HL-60/S4 treated with phorbol 12-myristate 13-acetate at 8.2 ng/mL for 4 days and 3 days (cell line): ENCODE results near the gene TYW1.
"Not testable (repeated sequence)": the region's sequence is repeated elsewhere in the genome, so short reads cannot be mapped to it uniquely, and the experiment has no call there.

Source experiments
- in situ Hi-C: fragments of 300-500 bp; cut with MboI; formaldehyde crosslinking; loops from 2 replicates; pipeline ENCODE4 v1.15.0; 2022; ENCODE audit warnings: low sequenced_read_pairs

Gene TYW1

GRCh38 chr7:67114483-67115246 is 118.0 kb downstream of the TYW1 start:
- in situ Hi-C loops, result not testable (repeated sequence)

DNA sequence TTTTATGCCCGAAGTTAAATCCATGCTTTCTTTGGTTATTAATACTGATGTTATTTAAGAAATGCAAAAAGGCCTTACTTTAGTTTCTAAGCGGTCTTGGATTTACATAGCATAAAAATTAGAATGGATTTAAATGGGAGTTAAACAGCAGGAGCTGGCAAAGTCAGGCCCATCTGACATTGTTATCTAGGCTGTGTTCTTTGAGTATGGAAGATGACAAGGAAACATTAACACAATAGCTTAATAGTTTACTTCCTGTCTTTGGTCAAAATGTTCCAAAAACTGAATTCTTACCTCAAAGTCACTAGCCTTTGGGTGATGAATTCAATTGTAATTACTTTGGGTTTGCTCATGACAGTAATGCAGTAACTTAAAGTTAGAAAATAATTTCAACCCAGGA is 123.9 kb downstream of the TYW1 start:
- in situ Hi-C loops, result not testable (repeated sequence)

DNA sequence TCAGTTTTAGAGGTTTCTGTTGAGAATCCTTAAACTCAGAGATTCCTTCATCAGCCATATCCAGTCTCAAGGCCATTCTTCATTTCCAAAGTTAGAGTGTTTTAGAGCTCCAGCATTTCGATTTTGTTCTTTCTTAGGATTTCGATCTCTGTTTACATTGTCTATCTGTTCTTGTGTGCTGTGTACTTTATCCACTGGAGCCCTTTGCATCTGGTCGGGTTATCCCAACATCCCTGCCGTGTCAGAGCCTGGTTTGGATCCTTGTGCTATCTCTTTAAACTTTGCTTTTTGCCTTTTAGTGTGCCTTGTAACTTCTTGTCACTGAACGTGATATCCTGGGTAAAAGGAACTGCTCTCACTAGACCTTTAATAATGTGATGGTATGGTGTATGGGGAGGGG is 131.6 kb downstream of the TYW1 start:
- in situ Hi-C loops, result not testable (repeated sequence)

DNA sequence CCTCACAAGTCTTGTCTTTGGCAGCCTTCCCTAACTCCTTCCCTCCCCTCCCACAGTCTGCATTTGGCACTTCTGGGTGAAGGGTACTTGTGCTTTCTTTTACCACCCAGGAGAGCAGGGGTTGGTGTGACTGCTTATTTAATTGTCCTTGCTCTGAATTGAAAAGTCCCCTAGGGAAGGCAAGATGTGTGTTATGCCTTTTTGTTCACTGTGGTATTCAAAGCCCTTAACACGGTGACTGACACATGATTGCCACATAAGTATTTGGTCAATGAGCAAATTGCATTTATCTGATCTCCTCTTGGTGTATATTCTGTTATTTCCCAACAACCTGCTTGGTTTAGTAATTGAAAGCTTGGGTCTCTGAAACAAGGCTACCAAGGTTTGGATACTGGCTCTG is 134.1 kb downstream of the TYW1 start:
- in situ Hi-C loops, result not testable (repeated sequence)

- in situ Hi-C loops, result not testable (repeated sequence)
These were observed 138.3 kb downstream of the TYW1 start for GRCh38 chr7:67134912-67135311.

DNA sequence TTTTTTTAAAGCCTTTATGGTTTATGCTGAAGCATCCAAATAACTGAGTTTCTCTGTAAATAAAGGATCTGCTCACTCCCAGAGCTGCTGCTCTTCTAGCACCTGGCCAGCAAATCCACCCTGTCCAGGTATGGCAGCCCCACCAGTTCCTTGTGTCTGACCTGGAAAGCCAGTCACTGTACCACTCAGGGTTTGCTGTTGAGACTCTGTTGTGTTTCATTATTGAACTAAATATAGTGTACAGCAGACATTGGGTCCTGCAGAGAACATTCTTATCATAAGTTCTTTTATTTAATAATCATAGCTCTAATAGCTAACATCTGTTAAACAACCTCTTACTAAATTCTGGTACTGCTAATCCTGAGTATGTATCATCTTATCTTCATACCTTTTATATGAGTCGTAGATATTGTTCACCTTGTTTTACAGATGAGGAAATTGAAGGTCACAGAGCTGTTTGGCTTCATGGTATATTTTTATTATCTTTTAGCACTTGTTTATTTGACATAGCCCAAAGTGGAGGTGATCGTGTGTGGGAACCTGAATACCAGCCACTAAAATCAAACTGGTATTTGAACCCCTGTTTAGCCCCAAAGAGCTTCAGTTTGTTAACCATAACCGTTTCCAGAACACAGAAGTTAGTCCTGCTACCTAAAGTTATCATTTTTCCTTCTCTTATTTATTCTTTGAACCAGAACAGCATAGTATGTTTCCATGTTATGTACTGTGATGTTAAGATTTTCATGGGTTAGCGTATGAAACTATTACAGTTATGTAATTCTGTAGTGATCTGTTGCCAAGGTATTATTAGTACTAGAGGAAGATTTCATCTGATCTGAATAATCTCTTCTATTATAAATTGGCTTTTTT is 139.2 kb downstream of the TYW1 start:
- in situ Hi-C loops, result not testable (repeated sequence)

DNA sequence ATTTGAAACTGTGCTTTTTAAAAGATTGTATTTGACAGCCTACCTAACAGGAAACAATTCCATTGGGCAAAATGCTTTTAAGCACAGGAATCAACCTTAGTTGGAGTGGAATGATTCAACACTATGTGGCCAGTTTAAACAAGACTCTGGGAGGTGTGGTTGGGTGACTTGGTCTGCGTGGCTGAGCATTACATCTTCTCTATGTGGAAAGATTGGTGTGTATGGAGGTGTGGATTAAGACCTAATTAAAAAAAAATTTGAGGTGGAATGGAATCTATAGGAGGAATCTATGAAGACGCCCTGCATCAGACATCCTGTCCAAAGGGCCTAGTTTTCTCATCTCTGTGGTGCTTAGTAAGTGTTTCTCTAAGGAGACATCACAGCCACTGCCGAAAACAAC is 140.9 kb downstream of the TYW1 start:
- in situ Hi-C loops, result not testable (repeated sequence)

- in situ Hi-C loops, result not testable (repeated sequence)
These were observed 143.2 kb downstream of the TYW1 start for GRCh38 chr7:67139876-67140275.

- in situ Hi-C loops, result not testable (repeated sequence)
These were observed 144.4 kb downstream of the TYW1 start for GRCh38 chr7:67141001-67141400.

- in situ Hi-C loops, result not testable (repeated sequence)
These were observed 146.6 kb downstream of the TYW1 start for GRCh38 chr7:67143091-67143786.

GRCh38 chr7:67145581-67146193 is 149.1 kb downstream of the TYW1 start:
- in situ Hi-C loops, result not testable (repeated sequence)

- in situ Hi-C loops, result not testable (repeated sequence)
These were observed 152.5 kb downstream of the TYW1 start for GRCh38 chr7:67149131-67149530.

DNA sequence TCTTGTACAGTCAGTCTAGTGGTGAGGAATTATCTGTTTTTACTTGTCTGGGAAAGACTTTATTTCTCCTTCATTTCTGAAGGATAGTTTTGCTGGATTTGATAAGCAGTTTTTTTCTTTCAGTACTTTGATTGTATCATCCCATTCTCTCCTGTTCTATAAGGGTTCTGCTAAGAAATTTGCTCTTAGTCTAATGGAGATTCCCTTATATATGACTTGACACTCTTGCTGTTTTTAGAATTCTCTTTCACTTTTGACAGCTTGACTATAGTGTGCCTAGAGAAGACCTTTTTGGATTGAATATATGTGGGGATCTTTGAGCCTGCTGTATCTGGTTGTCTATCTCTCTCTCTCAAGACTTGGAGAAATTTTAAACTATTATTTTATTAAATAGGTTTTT is 157.7 kb downstream of the TYW1 start:
- in situ Hi-C loops, result not testable (repeated sequence)

GRCh38 chr7:67156064-67156463 is 159.4 kb downstream of the TYW1 start:
- in situ Hi-C loops, result not testable (repeated sequence)

DNA sequence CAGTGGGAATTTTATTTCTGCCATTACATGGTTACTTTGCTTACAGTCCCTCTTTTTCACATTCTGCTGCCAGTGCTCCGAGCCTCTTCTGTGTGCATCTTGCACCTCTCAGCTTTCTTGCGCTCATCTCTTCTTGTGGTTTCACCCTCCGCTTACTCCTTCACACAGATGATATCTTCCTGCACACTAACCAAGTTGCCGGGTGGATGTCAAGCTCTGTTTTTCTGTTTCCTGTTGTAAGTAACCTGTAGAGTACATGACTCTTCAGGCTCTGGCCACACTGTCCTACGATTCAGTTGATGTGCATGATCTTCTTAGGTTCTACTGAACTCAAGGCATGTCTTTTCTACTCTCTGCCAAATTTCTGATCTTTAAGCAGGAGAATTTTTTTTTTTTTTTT is 166.7 kb downstream of the TYW1 start:
- in situ Hi-C loops, result not testable (repeated sequence)

- in situ Hi-C loops, result not testable (repeated sequence)
These were observed 174.5 kb downstream of the TYW1 start for GRCh38 chr7:67171151-67171550.

DNA sequence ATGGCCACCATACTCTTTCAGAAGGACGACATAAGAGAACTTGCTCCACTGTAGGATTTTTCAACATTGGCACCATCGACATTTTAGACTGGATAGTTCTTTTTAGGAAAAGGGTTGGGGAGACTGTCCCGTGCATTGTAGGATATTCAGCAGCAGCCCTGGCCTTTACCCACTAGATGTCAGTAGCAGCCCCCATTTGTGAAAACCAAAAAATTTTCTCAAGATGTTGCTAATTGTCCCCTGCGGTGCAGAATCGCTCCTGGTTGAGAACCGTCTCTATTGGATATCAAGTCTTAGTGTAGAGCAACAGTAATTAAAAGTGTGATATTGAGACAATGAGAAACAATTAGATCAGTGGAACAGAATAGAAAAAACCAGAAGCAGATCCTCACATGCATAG is 180.1 kb downstream of the TYW1 start:
- in situ Hi-C loops, result not testable (repeated sequence)

DNA sequence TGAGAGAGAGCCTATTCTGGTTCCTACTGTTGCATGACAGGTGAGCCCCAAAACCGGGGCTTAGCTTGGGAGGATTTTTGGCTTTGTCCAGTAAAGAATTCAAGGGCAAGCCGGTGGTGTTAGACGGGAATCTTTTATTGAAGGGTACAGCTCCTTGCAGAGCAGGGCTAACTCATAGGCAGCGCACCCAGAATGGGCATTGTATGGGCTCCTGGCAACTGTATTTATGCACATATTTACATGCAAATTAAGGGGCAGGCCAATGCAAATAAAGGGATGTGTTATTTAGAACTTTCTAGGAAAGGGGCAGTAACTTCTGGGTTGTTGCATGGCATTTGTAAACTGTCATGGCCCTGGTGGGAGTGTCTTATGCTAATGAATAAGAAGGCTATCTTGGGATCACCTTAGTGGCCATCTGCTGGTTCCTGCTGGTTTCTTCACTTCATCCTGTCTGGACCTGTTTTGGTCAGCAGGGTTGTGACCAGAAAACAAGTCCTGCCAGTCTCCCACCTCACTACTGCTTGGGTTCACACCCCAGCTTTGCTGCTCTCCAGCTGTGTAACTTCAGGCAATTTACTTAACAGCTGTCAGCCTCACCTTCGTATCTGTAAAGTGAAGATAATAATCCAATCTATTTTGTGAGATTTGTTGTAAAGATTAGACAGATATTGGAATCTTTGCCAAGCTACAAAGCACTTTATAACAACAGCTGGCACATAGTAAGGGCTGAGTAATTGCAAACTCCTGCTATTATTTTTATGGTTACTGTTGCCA is 182.5 kb downstream of the TYW1 start:
- in situ Hi-C loops, result not testable (repeated sequence)

DNA sequence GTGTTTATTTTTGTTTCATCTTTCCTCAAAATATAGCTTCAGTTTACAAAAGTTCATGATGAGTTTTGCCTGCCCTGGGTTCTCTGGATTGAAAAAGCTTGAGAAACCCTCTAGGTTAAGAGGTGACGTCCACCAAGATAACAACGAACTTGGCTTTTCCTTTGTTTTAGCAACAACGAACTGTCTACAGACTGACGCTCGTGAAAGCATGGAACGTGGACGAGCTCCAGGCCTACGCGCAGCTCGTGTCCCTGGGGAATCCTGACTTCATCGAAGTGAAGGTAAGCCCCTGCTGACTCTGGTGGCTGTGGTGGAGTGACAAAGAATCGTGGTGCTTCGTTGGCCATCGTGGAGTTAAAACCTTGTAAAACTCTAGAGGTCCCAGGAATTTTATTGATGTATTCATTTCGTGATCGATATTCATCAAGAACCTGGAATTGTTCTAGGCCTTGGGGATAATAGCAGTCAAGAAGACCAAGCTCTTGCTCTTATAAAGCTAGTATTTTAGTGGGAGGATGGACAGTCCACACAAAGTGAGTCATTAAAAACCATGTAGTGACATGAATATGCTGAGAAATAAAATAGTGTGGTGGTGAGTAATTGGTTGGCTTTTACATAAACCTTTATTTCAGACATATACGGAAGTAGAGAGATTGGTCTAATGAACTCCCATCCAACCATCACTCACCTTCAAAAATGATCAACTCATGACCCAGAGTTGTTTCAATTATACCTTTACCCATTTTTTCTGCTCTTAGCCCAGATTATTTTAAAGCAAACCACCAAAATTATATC is 186.5 kb downstream of the TYW1 start:
- in situ Hi-C loops, result not testable (repeated sequence)
